Esophagus squamous epithelium (tissue), 4 donors: ENCODE results near the gene LOX.

Experiments
- POLR2A ChIP-seq, 4 donors: fragments of 450-650 bp; IDR thresholded peaks; one replicate each; pipeline ENCODE4 v1.6.1; 2017; ENCODE audit warnings: antibody characterized with exemption in 4 of 4, mild to moderate bottlenecking in 4 of 4, moderate library complexity in 3 of 4
- TF ChIP-seq, protein P1 (sequence below), 6 experiments: fragments of 450-650 bp in 4 of 6; fragments of 200-600 bp in 2 of 6; sonication (generic) in 2 of 6; IDR thresholded peaks; one replicate each; pipeline ENCODE4 v1.5.1; 2016 to 2019; ENCODE audit warnings: antibody characterized with exemption in 6 of 6, mild to moderate bottlenecking in 4 of 6, moderate library complexity in 4 of 6

DNA sequence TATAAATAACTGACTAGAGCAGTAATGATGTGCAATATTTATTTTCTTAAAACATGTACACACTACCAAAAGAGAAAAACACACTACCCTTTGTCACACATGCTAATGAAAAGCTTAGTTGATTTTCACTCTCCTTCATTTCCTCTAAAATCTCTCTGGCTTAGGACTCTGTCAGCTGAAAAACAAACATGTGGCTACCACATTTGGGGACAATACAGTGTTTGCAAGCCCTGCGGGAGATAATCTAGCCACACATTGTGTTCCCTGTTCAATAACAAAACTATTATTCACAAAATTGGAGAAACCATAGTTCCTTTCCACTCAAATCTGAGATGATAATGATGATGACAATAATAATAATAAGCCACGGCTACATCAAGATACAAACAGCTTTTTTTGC is 3.5 kb upstream of the LOX start:
- TF ChIP-seq, protein P1, sequence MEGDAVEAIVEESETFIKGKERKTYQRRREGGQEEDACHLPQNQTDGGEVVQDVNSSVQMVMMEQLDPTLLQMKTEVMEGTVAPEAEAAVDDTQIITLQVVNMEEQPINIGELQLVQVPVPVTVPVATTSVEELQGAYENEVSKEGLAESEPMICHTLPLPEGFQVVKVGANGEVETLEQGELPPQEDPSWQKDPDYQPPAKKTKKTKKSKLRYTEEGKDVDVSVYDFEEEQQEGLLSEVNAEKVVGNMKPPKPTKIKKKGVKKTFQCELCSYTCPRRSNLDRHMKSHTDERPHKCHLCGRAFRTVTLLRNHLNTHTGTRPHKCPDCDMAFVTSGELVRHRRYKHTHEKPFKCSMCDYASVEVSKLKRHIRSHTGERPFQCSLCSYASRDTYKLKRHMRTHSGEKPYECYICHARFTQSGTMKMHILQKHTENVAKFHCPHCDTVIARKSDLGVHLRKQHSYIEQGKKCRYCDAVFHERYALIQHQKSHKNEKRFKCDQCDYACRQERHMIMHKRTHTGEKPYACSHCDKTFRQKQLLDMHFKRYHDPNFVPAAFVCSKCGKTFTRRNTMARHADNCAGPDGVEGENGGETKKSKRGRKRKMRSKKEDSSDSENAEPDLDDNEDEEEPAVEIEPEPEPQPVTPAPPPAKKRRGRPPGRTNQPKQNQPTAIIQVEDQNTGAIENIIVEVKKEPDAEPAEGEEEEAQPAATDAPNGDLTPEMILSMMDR (IDR thresholded peaks at IDR 0.05) = no peak
- TF ChIP-seq POLR2A (IDR thresholded peaks at IDR 0.05) = no peak
